Neural progenitor cell (in vitro differentiated cells): ENCODE data around the gene AKT1. TPM values are rescaled to one million over a fixed set of nuclear protein-coding genes. Genes with fewer than 3 reads are reported as not detected.

Source experiments
- DNase-seq: peaks from one replicate; pipeline ENCODE4 v3.0.0-alpha.2; 2016; ENCODE audit warnings: low spot score
- H2AFZ ChIP-seq: fragments of 200-600 bp; sonication (generic); replicated peaks from 2 replicates; pipeline ENCODE4 v1.6.1; 2016; ENCODE audit warnings: antibody characterized with exemption
- H3F3A ChIP-seq: fragments of 200-600 bp; sonication (generic); 2 replicates; pipeline ENCODE4 v1.6.1; 2016; ENCODE audit warnings: antibody characterized with exemption, low read depth
- H3K27ac ChIP-seq: fragments of 200-600 bp; sonication (generic); 2 replicates; pipeline ENCODE4 v1.5.1; 2016; ENCODE audit warnings: mild to moderate bottlenecking
- H3K27me3 ChIP-seq: fragments of 200-600 bp; sonication (generic); 2 replicates; pipeline ENCODE4 v1.6.1; 2016; ENCODE audit warnings: mild to moderate bottlenecking, moderate library complexity
- H3K36me3 ChIP-seq: fragments of 200-600 bp; sonication (generic); 2 replicates; pipeline ENCODE4 v1.5.1; 2016
- H3K4me1 ChIP-seq: fragments of 200-600 bp; sonication (generic); 2 replicates; pipeline ENCODE4 v1.6.1; 2016; ENCODE audit warnings: mixed run types
- H3K4me2 ChIP-seq: fragments of 200-600 bp; sonication (generic); 2 replicates; pipeline ENCODE4 v1.6.1; 2016
- H3K4me3 ChIP-seq: fragments of 200-600 bp; sonication (generic); 2 replicates; pipeline ENCODE4 v1.5.1; 2016
- H3K79me2 ChIP-seq: fragments of 200-600 bp; sonication (generic); 2 replicates; pipeline ENCODE4 v1.6.1; 2016; ENCODE audit warnings: low read depth
- H3K9ac ChIP-seq: fragments of 200-600 bp; sonication (generic); 2 replicates; pipeline ENCODE4 v1.6.1; 2016
- H3K9me3 ChIP-seq: fragments of 200-600 bp; sonication (generic); 2 replicates; pipeline ENCODE4 v1.5.1; 2016; ENCODE audit warnings: low read depth
- H4K20me1 ChIP-seq: fragments of 200-600 bp; sonication (generic); 2 replicates; pipeline ENCODE4 v1.6.1; 2016; ENCODE audit warnings: low read depth
- H3K27ac Mint-ChIP-seq: 3 replicates; pipeline ENCODE4 v1.8.0; 2021; ENCODE audit warnings: mixed read lengths
- H3K27me3 Mint-ChIP-seq: 2 replicates; pipeline ENCODE4 v1.8.0; 2022; ENCODE audit warnings: low read depth, mild to moderate bottlenecking, inconsistent platforms, moderate library complexity, mixed read lengths; ENCODE audit not compliant: insufficient read depth
- H3K36me3 Mint-ChIP-seq: 3 replicates; pipeline ENCODE4 v1.8.0; 2021; ENCODE audit warnings: mixed read lengths
- H3K4me1 Mint-ChIP-seq: 3 replicates; pipeline ENCODE4 v1.8.0; 2021; ENCODE audit warnings: mixed read lengths
- H3K4me3 Mint-ChIP-seq: 3 replicates; pipeline ENCODE4 v1.8.0; 2021; ENCODE audit warnings: mild to moderate bottlenecking, moderate library complexity, mixed read lengths
- H3K9me3 Mint-ChIP-seq: 3 replicates; pipeline ENCODE4 v1.8.0; 2020; ENCODE audit warnings: mixed read lengths
- EZH2 ChIP-seq: fragments of 200-600 bp; sonication (generic); IDR thresholded peaks from 2 replicates; pipeline ENCODE4 v1.6.1; 2017; ENCODE audit warnings: antibody characterized with exemption, mild to moderate bottlenecking, moderate library complexity
- EZH2phosphoT487 ChIP-seq: fragments of 200-600 bp; sonication (generic); IDR thresholded peaks from 2 replicates; pipeline ENCODE4 v1.6.1; 2017; ENCODE audit warnings: antibody characterized with exemption
- total RNA-seq: library from RNA; depleted of rRNA; stranded (reverse); fragments of >200 nt; gene quantifications from 2 replicates; pipeline ENCODE4 v1.2.3, GENCODE V29; 2015; ENCODE audit warnings: low replicate concordance
- TF ChIP-seq, protein P1 (sequence below): fragments of 200-600 bp; sonication (generic); IDR thresholded peaks from 2 replicates; pipeline ENCODE4 v1.5.1; 2017; ENCODE audit warnings: antibody characterized with exemption, mild to moderate bottlenecking

Gene AKT1
- total RNA-seq, 1 donor from 2014 or later, result 67.2 TPM

DNA sequence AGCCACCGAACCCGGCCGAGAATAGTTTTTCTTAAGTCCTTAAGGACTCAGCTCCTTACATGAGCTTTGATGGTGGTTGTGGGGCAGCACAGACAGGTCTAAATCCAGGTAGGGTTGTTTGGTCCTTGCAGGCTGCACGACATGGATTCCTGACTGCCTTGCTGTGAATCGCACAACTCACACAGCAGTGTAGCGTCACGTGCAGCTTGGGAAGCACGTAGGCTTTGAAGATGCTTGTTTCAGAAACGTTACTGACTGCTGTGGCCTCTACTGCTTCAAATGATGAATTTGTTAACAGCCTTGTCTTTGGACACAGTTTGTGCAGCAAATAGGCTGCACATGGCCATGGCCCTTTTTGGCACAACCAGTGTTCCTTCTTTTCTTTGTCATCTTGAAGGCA, 35.2 kb upstream of the AKT1 start:
- Histone ChIP-seq H3K79me2 (no peaks in the 10 kb centered on the region), H3K27ac (no peak overlapping the region), H3K36me3 (no peaks in the 10 kb centered on the region), H3F3A (peaks cover 8% of the 10 kb centered on the region), H4K20me1 (no peaks in the 10 kb centered on the region), H2AFZ (no peak overlapping the region), H3K4me3 (no peak overlapping the region), H3K4me2 (no peak overlapping the region), H3K4me1 (no peaks in the 10 kb centered on the region), H3K9me3 (no peaks in the 10 kb centered on the region), H3K9ac (no peak overlapping the region), H3K27me3 (peaks cover 16% of the 10 kb centered on the region)
- TF ChIP-seq, protein P1, sequence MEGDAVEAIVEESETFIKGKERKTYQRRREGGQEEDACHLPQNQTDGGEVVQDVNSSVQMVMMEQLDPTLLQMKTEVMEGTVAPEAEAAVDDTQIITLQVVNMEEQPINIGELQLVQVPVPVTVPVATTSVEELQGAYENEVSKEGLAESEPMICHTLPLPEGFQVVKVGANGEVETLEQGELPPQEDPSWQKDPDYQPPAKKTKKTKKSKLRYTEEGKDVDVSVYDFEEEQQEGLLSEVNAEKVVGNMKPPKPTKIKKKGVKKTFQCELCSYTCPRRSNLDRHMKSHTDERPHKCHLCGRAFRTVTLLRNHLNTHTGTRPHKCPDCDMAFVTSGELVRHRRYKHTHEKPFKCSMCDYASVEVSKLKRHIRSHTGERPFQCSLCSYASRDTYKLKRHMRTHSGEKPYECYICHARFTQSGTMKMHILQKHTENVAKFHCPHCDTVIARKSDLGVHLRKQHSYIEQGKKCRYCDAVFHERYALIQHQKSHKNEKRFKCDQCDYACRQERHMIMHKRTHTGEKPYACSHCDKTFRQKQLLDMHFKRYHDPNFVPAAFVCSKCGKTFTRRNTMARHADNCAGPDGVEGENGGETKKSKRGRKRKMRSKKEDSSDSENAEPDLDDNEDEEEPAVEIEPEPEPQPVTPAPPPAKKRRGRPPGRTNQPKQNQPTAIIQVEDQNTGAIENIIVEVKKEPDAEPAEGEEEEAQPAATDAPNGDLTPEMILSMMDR, result no peak
- no peak for TF ChIP-seq EZH2
- TF ChIP-seq EZH2phosphoT487, result no peak
- Mint-ChIP-seq H3K36me3 (no peaks in the 10 kb centered on the region), H3K27me3 (peaks cover 12% of the 10 kb centered on the region), H3K27ac (no peak overlapping the region), H3K4me1 (peaks cover 7% of the 10 kb centered on the region), H3K4me3 (no peak overlapping the region), H3K9me3 (peaks cover 2% of the 10 kb centered on the region)
- DNase-seq, result no peak

DNA sequence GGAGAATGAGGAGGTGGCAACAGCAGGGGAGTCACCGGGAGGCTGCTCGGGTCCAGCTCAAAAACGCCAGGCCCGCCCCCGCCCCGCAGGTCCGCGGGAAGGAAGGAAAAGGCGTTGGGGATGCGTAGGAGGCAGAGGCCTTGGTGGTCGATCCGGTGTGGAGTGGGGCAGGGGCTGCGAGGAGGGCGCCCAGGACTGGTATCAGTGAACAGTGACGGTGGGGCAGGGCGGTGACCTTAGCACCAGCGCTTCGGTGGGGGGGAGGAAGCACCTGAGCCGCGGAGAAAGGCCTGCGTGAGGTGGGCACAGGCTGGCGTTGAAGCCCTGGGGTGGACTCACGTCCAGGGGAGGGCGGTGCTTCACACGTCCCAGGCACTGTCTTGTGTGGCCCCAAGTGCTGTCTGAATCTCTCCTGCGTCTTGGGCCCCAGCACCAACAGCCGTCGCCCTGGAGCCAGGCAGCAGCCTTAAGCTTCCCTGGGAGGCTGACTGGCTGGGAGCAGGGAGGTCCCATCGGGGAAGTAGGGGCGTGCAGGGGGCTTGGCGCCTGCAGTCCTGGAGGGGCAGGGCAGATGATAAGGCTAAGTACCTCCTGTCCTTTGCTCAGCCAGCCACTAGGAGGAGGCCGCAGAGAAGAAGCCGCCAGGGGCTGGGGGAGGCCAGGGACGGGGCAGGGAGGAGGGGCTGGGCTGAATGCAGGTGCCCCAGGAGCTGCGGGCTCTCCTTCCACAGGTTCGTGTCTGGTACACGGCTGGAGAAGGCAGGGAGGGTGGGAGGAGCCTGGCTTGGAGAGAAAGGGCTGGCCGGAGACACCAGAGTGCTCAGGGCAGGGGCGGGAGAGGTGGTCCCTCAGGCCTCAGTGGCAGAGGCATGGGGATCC, 31.9 kb upstream of the AKT1 start:
- peaks cover 34% of the 10 kb centered on the region for H3K27me3 ChIP-seq
- no peaks in the 10 kb centered on the region for H3K4me1 ChIP-seq
- no peak overlapping the region for H3K9ac ChIP-seq
- Mint-ChIP-seq H3K36me3 (peaks cover 1% of the 10 kb centered on the region), H3K4me1 (peaks cover 15% of the 10 kb centered on the region), H3K27ac (no peak overlapping the region), H3K4me3 (peak overlapping the region; percentile 84), H3K27me3 (peaks cover 22% of the 10 kb centered on the region), H3K9me3 (peaks cover 8% of the 10 kb centered on the region)
- peak overlapping the region; percentile 53 for H3K4me3 ChIP-seq
- H3F3A ChIP-seq, result peaks cover 14% of the 10 kb centered on the region
- DNase-seq, result peak; percentile 90
- H3K36me3 ChIP-seq, result no peaks in the 10 kb centered on the region
- no peak overlapping the region for H3K27ac ChIP-seq
- no peaks in the 10 kb centered on the region for H3K9me3 ChIP-seq
- TF ChIP-seq, protein P1, result peak; percentile 73
- no peak for TF ChIP-seq EZH2
- TF ChIP-seq EZH2phosphoT487, result no peak
- peak overlapping the region; percentile 85 for H3K4me2 ChIP-seq
- peak overlapping the region; percentile 71 for H2AFZ ChIP-seq
- H3K79me2 ChIP-seq, result no peaks in the 10 kb centered on the region
- H4K20me1 ChIP-seq, result no peaks in the 10 kb centered on the region

DNA sequence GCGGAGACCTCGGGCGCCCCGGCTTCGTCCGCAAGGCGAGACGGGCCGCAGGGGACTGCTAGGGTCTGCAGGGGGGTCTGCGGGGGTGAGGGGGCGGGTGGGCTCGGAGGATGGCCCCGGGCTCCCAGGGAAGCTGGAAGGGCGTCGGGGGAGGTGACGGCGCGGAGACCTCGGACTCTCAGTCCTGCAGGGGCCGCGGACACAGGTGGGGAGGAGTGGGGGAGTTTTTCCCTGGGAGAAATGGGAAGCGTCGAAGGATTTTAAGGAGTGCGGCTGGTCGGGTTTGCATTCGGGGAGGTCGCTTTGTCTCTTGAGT, 31.3 kb upstream of the AKT1 start:
- no peaks in the 10 kb centered on the region for H3K36me3 ChIP-seq
- H3K4me3 ChIP-seq, result peak overlapping the region; percentile 53
- TF ChIP-seq, protein P1, result no peak
- TF ChIP-seq EZH2phosphoT487, result no peak
- TF ChIP-seq EZH2, result no peak
- Mint-ChIP-seq H3K4me3 (peak overlapping the region; percentile 84), H3K36me3 (peaks cover 1% of the 10 kb centered on the region), H3K27ac (no peak overlapping the region), H3K27me3 (peaks cover 22% of the 10 kb centered on the region), H3K4me1 (peaks cover 15% of the 10 kb centered on the region), H3K9me3 (peaks cover 8% of the 10 kb centered on the region)
- DNase-seq, result no peak
- H3F3A ChIP-seq, result peaks cover 14% of the 10 kb centered on the region
- peak overlapping the region; percentile 71 for H2AFZ ChIP-seq
- no peak overlapping the region for H3K9ac ChIP-seq
- peaks cover 34% of the 10 kb centered on the region for H3K27me3 ChIP-seq
- no peaks in the 10 kb centered on the region for H3K79me2 ChIP-seq
- peak overlapping the region; percentile 85 for H3K4me2 ChIP-seq
- no peaks in the 10 kb centered on the region for H3K4me1 ChIP-seq
- H4K20me1 ChIP-seq, result no peaks in the 10 kb centered on the region
- H3K9me3 ChIP-seq, result no peaks in the 10 kb centered on the region
- H3K27ac ChIP-seq, result no peak overlapping the region
